Type B pancreatic cell (in vitro differentiated cells): ENCODE measurements around the gene APOBEC3F. TPM values are rescaled to one million over a fixed set of nuclear protein-coding genes. Genes with fewer than 3 reads are reported as not detected.
"Not testable (repeated sequence)": the region's sequence is repeated elsewhere in the genome, so short reads cannot be mapped to it uniquely, and the experiment has no call there.

Experiments
- DNase-seq: peaks from one replicate; pipeline ENCODE4 v3.0.0; 2021; ENCODE audit warnings: mixed read lengths; ENCODE audit not compliant: unreplicated experiment; ENCODE audit errors: extremely low spot score
- H3K27ac Mint-ChIP-seq: 2 replicates; pipeline ENCODE4 v1.8.0; 2021; ENCODE audit warnings: mild to moderate bottlenecking, mixed read lengths
- H3K27me3 Mint-ChIP-seq: 2 replicates; pipeline ENCODE4 v1.8.0; 2021; ENCODE audit warnings: mixed read lengths
- H3K36me3 Mint-ChIP-seq: 2 replicates; pipeline ENCODE4 v1.8.0; 2021; ENCODE audit warnings: mixed read lengths
- H3K4me1 Mint-ChIP-seq: one replicate; pipeline ENCODE4 v1.8.0; 2021; ENCODE audit warnings: mixed read lengths; ENCODE audit not compliant: unreplicated experiment
- H3K4me3 Mint-ChIP-seq: 2 replicates; pipeline ENCODE4 v1.8.0; 2021; ENCODE audit warnings: mild to moderate bottlenecking, mixed read lengths
- H3K9me3 Mint-ChIP-seq: 2 replicates; pipeline ENCODE4 v1.8.0; 2021; ENCODE audit warnings: mixed read lengths
- CTCF ChIP-seq: fragments of 200-600 bp; sonication (generic); conservative IDR thresholded peaks from 2 replicates; pipeline ENCODE4 v1.5.0; 2021; ENCODE audit warnings: antibody characterized with exemption, mild to moderate bottlenecking
- total RNA-seq: library from RNA; stranded (reverse); gene quantifications from 2 replicates; pipeline ENCODE4 v1.2.1, GENCODE V29; 2021; ENCODE audit warnings: low replicate concordance

The APOBEC3F gene
- total RNA-seq, 1 donor from 2014 or later, result 14.9 TPM

DNA sequence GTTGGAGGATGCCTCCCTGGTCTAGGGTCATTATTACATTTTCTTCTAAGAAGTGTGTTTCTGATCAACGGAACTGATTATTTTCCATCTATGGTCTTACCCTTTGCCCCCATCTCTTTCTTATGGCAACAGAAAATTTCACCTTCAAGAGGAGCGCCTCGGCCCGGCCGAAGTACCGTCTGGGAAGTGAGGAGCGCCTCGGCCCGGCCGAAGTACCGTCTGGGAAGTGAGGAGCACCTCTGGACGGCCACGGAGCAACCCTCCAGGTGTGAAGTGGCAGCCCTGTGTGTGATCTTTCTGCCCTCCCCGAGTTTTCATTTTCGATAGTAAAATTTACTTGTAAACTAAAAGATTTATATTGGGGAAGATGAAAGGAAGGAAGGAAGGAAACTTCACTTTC lies 29.7 kb upstream of the APOBEC3F start:
- H3K27ac Mint-ChIP-seq, result no peak overlapping the region
- H3K4me3 Mint-ChIP-seq, result no peak overlapping the region
- TF ChIP-seq CTCF, result no peak
- no peaks in the 10 kb centered on the region for H3K27me3 Mint-ChIP-seq
- no peak for DNase-seq
- no peaks in the 10 kb centered on the region for H3K9me3 Mint-ChIP-seq
- no peaks in the 10 kb centered on the region for H3K36me3 Mint-ChIP-seq
- H3K4me1 Mint-ChIP-seq, result peaks cover 30% of the 10 kb centered on the region

DNA sequence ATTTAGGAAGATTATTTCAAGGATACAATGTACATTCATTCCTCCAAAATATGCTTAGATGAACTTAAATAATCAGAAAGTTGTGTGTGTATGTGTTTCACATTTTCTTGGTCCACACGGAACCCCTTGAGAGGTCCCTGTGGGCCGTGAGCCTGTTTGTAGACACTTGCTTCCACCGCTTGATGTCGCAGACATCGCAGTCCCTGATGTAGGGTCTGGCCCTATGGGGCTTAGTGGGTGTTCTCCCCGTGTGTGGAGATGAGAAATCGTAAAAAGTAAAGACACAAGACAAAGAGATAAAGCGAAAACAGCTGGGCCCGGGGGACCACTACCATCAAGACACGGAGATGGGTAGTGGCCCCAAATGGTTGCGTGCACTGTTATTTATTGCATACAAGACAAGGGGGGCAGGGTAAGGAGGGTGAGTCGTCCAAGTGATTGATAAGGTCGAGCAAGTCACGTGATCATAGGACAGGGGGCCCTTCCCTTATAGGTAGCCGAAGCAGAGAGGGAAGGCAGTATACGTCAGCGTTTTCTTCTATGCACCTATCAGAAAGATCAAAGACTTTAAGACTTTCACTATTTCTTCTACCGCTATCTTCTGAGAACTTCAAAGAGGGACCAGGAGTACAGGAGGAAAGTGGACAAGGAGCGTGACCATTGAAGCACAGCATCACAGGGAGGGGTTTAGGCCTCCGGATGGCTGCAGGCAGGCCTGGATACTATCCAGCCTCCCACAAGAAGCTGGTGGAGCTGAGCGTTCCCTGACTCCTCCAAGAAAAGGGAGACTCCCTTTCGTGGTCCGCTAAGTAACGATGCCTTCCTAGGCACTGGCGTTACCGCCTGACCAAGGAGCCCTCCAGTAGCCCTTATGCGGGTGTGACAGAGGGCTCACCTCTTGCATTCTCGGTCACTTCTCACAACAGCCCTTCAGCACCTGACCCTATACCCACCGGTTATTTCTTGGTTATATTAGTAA lies 27.8 kb upstream of the APOBEC3F start:
- TF ChIP-seq CTCF, result no peak
- DNase-seq, result no peak
- Mint-ChIP-seq H3K27me3 (no peaks in the 10 kb centered on the region), H3K9me3 (no peaks in the 10 kb centered on the region), H3K36me3 (no peaks in the 10 kb centered on the region), H3K4me3 (peak overlapping the region; percentile 64), H3K4me1 (peaks cover 30% of the 10 kb centered on the region), H3K27ac (peak overlapping the region; percentile 30)

- not testable (repeated sequence) for H3K9me3 Mint-ChIP-seq, H3K27me3 Mint-ChIP-seq, DNase-seq, H3K4me3 Mint-ChIP-seq, H3K36me3 Mint-ChIP-seq
- peak overlapping the region; percentile 95 for H3K27ac Mint-ChIP-seq
- peaks cover 32% of the 10 kb centered on the region for H3K4me1 Mint-ChIP-seq
Observed at GRCh38 chr22:39013561-39013941, 27.1 kb upstream of the APOBEC3F start.

GRCh38 chr22:39013942-39014722 lies 26.5 kb upstream of the APOBEC3F start, which contains the start of gene APOBEC3C:
APOBEC3C (plus strand) TSS chr22:39014257; CDS start chr22:39014363, 106 bp downstream.
- H3K4me1 Mint-ChIP-seq, result peaks cover 36% of the 10 kb centered on the region
- H3K27me3 Mint-ChIP-seq, result no peaks in the 10 kb centered on the region
- peak; percentile 76 for DNase-seq
- TF ChIP-seq CTCF, result no peak
- no peaks in the 10 kb centered on the region for H3K9me3 Mint-ChIP-seq
- no peaks in the 10 kb centered on the region for H3K36me3 Mint-ChIP-seq
- peak within 1 kb of the TSS; percentile 90 for H3K4me3 Mint-ChIP-seq
- H3K27ac Mint-ChIP-seq, result peak within 1 kb of the TSS; percentile 95

- H3K9me3 Mint-ChIP-seq, DNase-seq, H3K36me3 Mint-ChIP-seq, H3K27me3 Mint-ChIP-seq: not testable (repeated sequence)
- peak overlapping the region; percentile 90 for H3K4me3 Mint-ChIP-seq
- H3K4me1 Mint-ChIP-seq, result peaks cover 40% of the 10 kb centered on the region
- H3K27ac Mint-ChIP-seq, result peak overlapping the region; percentile 95
Observed at GRCh38 chr22:39014723-39015121, 25.9 kb upstream of the APOBEC3F start.

DNA sequence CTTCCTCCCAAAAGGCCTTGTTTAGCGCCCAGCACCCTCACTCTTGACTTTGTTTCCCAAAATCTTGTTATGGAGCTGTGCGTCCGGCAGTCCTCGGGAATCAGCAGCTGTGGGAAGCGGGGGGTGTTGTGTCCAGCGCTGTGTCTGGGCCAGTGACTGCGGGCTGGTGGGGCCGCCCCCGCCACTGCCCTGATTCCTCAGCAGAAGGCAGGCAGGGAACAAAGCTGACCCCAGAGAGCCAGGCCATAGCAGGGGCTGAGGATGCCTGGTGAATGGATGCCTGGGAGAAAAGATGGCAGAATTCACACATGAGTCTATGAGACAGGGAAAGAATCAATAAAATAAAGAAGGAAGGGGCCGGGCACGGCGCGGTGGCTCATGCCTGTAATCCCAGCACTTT lies 24.1 kb upstream of the APOBEC3F start:
- H3K4me3 Mint-ChIP-seq, result no peak overlapping the region
- no peak for TF ChIP-seq CTCF
- H3K9me3 Mint-ChIP-seq, result no peaks in the 10 kb centered on the region
- H3K27ac Mint-ChIP-seq, result no peak overlapping the region
- DNase-seq, result no peak
- peaks cover 46% of the 10 kb centered on the region for H3K4me1 Mint-ChIP-seq
- H3K27me3 Mint-ChIP-seq, result no peaks in the 10 kb centered on the region
- no peaks in the 10 kb centered on the region for H3K36me3 Mint-ChIP-seq
